ENCODE data around the gene PRKCE.

The PRKCE gene

DNA sequence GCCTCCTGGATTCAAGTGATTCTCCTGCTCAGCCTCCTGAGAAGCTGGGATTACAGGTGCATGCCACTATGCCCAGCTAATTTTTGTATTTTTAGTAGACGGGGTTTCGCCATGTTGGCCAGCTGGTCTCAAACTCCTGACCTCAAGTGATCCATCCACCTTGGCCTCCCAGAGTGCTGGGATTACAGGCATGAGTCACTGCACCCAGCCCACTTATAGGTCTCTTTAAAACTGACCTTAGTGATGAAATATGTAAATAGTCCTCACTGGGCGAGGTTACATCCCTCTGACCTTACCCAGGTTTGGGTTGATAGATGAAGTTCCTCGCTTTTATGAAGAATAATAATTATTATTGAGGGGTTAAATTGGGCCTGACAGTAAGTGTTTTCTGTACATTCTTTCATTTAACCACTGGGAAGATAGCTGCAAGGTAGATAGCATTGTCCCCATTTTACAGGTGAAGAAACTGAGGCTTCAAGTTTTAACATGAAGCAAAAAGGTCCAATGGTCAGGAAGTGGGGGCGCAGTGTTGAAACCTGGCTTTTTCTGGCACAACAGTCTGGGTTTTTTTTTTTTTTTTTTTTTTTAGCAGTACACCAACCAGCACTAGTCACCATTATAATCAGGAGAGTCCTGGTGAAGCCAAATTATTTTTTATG is 471.0 kb downstream of the PRKCE start:
- no peak overlapping the region for H3K4me3 ChIP-seq (ENCODE audit: low read depth, low read length)
- TF ChIP-seq, protein P1, sequence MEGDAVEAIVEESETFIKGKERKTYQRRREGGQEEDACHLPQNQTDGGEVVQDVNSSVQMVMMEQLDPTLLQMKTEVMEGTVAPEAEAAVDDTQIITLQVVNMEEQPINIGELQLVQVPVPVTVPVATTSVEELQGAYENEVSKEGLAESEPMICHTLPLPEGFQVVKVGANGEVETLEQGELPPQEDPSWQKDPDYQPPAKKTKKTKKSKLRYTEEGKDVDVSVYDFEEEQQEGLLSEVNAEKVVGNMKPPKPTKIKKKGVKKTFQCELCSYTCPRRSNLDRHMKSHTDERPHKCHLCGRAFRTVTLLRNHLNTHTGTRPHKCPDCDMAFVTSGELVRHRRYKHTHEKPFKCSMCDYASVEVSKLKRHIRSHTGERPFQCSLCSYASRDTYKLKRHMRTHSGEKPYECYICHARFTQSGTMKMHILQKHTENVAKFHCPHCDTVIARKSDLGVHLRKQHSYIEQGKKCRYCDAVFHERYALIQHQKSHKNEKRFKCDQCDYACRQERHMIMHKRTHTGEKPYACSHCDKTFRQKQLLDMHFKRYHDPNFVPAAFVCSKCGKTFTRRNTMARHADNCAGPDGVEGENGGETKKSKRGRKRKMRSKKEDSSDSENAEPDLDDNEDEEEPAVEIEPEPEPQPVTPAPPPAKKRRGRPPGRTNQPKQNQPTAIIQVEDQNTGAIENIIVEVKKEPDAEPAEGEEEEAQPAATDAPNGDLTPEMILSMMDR (IDR thresholded peaks at IDR 0.05; ENCODE audit: borderline replicate concordance, insufficient read depth, low read depth, low read length): no peak

DNA sequence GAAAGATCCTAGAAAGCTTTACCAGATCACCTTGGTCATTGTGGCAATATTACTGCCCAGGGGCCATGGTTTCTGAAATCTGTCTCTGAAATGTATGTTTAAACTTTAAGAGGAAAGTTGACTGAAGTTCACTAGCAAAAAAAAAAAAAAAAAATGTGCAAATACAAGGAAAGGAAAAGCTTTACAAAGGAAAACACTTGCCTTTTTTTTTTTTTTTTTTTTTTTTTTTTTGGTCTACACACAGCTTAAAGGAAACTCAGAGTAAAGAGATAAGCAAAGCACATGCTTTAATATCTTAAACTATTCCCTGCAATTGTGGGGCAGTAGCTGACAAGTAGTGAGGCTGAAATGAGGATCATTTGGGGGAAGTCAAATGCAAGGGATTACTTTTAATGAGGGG is 471.5 kb downstream of the PRKCE start:
- TF ChIP-seq, protein P1 (IDR thresholded peaks at IDR 0.05; ENCODE audit: borderline replicate concordance, insufficient read depth, low read depth, low read length): no peak

DNA sequence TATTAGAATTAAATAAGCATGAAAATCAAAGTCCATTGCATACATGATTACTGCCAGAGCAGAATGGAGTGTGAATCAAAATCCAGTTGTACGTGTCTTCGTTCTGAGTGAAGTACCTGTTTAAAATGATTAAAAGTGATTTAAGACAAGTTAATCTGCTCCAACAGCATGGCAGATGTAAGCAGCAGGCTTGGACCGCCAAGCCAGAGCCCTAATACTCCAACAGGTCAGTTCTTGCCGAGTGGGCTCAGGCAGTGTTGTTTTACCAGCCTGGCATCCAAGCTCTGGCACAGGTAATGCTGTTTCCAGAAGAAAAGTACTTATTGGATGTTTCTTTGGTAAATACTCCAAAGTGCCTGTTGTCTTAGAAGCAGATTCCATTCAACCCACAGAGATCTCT is 474.3 kb downstream of the PRKCE start:
- TF ChIP-seq, protein P1 (IDR thresholded peaks at IDR 0.05; ENCODE audit: borderline replicate concordance, insufficient read depth, low read depth, low read length): no peak
- H3K4me3 ChIP-seq (ENCODE audit: low read depth, low read length): no peak overlapping the region

More for the DNA sequence above, 471.5 kb downstream of the PRKCE start:
- no peak overlapping the region for H3K4me3 ChIP-seq (ENCODE audit: low read depth, low read length)

DNA sequence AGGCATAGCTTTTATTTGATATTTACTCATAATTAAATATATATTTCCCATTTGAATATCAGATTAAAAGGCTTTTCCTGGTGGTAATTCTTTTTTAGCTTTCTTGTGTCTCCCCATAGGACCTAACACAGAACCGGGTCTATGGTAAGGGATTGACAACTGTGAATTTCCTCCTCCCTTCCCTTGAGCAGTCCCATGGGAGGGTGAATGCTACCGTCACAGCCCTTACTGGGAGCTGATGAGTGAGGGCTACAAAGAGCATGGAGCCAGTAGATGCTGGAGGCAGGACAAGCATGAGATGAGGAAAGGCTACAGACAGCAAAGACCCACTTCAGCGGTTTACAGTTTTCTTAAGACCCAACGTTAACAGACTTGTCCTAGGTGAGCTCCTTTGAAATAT is 475.1 kb downstream of the PRKCE start:
- H3K4me3 ChIP-seq (ENCODE audit: low read depth, low read length): no peak overlapping the region
- TF ChIP-seq, protein P1 (IDR thresholded peaks at IDR 0.05; ENCODE audit: borderline replicate concordance, insufficient read depth, low read depth, low read length): no peak

DNA sequence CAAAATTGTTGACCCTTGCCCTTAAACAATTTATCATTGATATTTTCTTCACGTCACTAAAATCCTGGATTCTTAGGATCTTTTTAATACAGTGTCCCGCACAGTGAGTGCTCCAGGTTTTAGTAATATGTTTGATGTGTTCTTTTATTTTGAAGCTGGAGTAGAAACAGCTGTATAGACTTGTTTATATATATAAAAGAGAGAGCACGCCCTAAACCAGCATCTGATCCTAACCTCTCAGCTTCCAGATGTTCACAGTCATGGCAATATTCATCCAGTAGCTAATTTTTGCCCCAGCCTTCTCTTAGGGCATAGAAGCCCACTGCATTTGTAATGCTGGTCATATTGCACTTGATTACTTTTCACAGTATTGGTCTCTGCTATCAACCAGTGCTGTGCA is 475.7 kb downstream of the PRKCE start:
- TF ChIP-seq, protein P1 (IDR thresholded peaks at IDR 0.05; ENCODE audit: borderline replicate concordance, insufficient read depth, low read depth, low read length): no peak
- H3K4me3 ChIP-seq (ENCODE audit: low read depth, low read length): no peak overlapping the region

DNA sequence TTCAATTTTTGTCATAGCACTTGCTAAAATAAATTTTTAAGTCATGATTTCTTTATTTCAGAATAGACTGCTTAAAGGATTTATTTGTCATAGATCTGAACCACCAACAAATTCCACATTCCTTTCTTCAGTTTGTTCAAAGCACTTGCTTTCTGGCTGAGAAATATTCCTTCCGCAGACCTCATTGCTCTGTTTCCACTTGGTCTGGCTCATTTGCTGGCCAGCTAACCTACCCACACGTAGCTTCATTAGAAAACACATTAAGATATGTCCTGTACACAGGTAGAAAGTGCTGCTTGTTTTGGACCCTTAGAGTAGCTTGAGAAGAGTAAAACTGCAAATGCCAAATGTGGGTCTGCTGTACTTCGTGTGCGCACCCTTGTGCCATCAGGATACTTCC is 479.0 kb downstream of the PRKCE start:
- H3K4me3 ChIP-seq (ENCODE audit: low read depth, low read length): no peak overlapping the region
- TF ChIP-seq, protein P1 (IDR thresholded peaks at IDR 0.05; ENCODE audit: borderline replicate concordance, insufficient read depth, low read depth, low read length): no peak

DNA sequence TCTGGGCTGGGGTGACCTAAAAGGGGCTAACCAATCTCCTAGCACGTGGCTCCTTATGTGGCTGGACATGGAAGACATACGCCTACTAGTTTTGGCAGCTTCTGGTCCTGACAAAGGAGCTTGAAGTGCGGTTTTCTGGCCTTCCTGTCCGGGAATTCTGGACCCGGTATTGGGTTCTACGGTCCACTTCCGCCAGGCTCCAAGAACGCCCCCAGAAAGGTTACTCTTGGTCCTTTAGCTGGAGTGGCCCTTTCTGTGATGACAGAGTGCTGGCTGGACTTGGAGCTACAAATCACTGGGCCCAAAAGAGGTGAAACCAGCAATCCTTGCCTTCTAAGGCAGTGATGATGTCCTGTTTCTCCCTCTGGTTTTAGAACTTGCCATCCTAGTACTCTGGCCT is 481.5 kb downstream of the PRKCE start:
- TF ChIP-seq, protein P1 (IDR thresholded peaks at IDR 0.05; ENCODE audit: borderline replicate concordance, insufficient read depth, low read depth, low read length): no peak
- H3K4me3 ChIP-seq (ENCODE audit: low read depth, low read length): no peak overlapping the region
